ENCODE results near the gene DHX36.

The DHX36 gene

GRCh38 chr3:154223519-154223918, 100.8 kb downstream of the DHX36 start:
- peak; percentile 8 to 18 for DNase-seq (ENCODE audit: low read depth in 2 of 2)

Data from fibroblast of skin of left quadriceps (primary cell).